Endothelial cell of hepatic sinusoid (primary cell): ENCODE data around the gene ZNF184.

Source experiments
- in situ Hi-C: cut with HindIII; loops from 2 replicates; pipeline ENCODE4 v1.10.0; 2017; ENCODE audit warnings: low sequenced_read_pairs

Gene ZNF184

DNA sequence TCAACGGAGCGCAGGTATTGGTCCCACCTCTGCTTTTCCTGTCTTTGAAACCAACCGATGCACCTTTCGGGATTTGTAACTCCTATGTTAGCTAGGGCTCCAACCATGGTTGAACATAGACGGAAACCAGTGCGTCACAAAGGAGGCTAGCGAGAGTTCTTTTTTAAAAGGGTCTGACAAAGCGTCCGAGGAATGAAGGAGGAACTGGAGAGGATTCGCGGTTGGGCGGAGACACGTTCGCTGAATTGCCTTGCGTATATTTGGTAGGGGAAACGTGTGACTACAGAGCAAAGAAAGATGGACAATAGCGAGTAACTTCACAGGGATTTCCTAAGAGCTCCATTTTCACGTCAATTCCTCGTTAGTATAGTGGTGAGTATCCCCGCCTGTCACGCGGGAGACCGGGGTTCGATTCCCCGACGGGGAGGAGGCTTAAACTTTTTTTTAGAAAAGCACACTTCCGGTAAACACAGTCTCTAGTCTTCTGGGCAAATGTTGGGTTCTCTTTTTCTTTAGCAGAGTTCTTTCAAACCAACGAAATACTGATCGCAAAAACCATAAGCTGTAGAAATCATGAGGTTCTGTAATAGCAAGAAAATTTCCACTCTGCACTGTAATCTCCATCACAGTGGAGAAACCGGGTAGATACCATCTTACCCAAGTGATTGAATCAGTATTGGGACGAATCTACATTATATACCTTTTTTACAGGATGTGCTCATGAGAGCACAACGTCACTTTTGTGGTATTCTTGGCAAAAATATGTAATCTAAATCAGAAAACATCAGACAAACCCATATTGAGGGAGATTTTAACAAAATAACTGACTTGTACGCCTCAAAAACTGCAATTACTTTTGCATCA lies 6.6 kb upstream of the ZNF184 start:
- in situ Hi-C loops = no loop called here

GRCh38 chr6:27478706-27479318 lies 5.9 kb upstream of the ZNF184 start:
- in situ Hi-C loops = no loop called here

DNA sequence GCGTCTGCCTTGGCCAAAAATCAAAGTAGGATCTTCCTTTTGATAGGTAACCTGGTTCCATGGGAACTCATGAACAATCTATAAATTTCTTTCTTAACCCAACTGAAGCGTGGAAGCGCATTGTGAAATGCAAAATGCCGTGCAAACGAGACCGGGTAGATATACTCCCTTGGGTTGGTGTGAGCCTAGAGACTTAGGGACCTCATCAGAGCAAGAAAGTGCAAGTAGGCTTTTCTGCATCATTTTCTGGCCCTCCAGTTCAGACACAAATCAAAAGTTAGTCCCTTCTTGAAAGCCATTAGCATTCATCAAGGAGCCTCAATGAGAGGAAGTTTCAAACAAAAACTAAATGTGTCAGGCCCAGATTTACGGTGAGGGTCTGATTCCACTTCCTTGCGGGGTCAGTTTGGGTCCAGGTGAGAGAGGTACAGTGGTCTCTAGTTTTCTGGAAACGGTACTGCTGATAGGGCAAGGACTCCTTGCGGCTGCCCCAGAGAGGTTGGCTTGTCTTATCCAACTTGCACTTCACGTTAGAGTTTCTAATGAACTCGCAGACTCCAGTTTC lies 5.3 kb upstream of the ZNF184 start:
- in situ Hi-C loops = no loop called here

DNA sequence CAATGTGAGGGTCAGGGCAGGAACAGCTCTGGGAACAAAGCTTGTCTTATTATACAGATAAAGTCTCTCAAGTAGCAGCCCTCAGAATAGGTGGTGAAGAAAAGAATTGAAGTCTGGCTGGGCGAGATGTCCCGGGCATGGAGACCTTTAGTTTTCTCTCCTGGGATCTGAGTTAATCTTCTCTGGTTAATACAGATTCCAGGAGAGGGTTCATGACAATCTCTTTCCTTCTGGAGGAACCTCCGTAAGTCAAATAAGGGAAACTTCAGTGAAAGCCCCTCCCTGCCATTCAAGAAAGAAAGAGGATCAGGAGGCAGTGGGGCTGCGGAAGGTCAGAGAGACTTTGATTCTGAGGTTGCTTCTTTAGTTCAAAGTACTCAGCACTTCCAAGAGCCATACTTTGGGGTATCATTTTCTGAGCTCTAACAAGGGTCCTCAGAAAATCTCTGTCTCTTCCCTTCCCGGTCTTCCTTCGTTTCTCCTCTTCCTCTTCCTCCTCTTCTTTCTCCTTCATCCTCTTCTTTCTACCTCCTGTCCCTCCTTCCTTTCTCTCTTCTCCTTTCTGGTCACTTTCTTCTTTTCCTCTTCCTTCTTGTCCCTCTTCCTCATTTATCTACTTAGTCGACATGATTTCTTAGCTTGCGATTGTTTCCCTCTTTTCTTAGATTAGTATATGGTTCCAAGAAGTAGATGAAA lies 4.6 kb upstream of the ZNF184 start:
- in situ Hi-C loops = no loop called here

DNA sequence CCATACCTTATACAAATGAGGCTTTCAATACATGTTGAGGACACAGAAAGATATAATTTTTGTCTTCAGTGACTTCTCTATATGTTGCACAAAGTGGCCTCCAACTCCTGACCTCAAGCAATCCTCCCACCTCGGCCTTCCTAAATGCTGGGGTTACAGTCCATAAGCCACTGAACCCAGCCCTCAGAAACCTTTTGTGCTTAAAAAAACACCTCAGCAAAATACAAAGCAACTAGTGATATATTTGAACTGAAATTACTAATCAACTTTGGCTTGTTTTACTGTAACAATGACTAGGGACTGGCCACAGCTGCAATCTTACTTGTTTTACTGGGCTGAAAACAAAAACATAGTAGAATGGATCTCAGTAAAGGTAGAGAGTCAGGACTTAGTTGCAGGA lies 3.2 kb upstream of the ZNF184 start:
- in situ Hi-C loops = no loop called here

GRCh38 chr6:27474672-27475071 lies 1.8 kb upstream of the ZNF184 start:
- in situ Hi-C loops = no loop called here

DNA sequence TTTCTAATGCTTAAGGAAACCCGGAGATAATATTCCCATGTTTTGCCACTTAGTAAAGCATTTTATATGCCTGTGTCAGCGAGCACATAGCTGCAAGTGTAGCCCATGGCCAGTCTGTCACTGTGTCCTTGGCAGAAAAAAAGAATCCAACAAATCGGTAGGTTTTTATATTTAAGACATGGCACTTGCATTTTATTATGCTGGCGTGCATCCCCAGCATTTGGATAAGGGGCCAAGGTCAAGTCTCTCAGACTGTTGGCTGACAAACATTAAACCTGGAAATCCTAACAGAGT lies 1.2 kb upstream of the ZNF184 start:
- in situ Hi-C loops = no loop called here

- in situ Hi-C loops = no loop called here
Measured at GRCh38 chr6:27472182-27472616, 706 bp downstream of the ZNF184 start.

DNA sequence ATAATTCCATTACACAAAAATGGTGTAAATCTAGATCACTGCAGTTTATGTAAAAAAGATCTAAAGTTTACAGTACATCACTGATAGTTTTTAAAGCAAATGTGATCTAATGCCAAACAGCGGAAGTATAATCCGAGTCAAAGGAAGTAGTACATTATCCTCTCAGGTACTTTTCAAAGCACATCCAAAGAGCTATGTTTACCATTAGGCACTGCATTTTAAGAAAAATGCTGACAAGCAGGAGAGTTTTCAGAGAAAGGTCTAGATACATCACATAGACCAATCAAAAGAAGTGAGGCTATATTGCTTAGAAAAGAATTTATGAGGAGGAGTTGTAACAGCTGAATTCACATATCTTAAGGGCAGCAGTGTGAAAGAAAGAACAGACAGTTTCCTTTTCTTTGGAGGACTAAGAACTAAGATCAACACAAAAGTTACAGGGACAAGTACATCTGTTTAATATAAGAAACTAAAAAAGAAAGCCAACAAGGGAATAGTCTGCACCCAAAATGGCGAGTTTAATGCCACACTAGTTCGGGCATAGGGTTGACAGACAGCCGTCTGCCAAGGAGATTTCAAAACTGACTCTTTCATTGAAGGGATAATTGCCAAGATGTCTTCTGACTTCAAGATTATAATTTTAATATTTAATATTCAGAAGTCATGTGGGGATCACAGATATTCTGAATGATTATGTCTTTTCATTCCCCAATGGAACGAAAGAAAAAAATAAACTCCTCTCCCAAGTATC lies 1.4 kb downstream of the ZNF184 start:
- in situ Hi-C loops = no loop called here

DNA sequence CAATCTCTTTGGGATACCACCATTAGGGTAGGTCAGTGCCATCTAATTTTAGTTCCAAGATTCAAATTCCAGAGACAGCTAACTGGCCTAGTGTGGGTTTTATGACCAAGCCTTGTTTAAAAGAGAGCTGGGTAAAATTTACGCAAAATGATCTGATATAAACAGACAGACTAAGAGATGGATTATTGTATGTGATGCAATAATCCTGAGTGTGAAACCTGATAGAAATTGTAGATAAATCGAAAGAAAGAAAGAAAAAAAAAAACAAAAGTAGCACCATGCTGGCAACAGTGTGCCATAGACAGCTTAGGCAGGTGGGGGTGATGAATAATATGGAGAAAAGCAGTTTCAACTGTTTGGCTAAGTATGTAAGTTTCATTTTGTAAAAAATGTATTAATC lies 2.9 kb downstream of the ZNF184 start:
- in situ Hi-C loops = no loop called here

- in situ Hi-C loops = no loop called here
Measured at GRCh38 chr6:27468334-27468733, 4.6 kb downstream of the ZNF184 start.

DNA sequence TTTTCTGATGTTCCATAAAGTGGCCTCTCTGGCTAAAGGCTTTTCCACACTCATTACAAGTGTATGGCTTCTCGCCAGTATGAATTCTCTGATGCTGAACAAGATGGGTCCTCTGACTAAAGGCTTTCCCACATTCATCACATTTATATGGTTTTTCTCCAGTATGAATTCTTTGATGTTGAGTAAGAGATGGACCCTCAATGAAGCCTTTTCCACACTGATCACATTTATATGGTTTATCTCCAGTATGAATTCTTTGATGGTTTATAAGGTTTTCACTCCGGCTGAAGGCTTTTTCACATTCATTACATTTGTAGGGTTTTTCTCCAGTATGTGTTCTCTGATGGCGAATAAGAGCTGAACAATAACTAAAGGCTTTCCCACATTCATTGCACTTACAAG lies 20.4 kb downstream of the ZNF184 start:
- in situ Hi-C loops = no loop called here

- in situ Hi-C loops = no loop called here
Measured at GRCh38 chr6:27451660-27452390, 21.1 kb downstream of the ZNF184 start.

DNA sequence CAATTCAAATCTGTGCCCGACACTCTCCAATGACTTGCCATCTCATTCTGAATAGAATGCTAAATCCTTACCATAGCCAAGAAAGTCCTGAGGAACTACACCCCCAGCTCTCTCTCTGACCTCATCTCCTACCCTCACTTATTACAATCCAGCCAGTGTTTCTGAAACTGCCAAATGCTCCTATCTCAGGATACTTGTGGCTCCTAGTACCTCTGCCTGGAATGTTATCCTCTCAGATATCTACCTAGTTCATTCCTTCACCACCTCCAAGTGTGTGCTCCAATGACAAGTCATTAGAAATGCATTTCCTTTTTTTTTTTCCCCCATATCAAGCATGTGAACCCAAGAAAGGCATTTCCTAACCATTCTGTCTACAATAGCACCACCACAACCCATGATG lies 24.4 kb downstream of the ZNF184 start:
- in situ Hi-C loops = no loop called here

GRCh38 chr6:27442932-27443331 lies 30.0 kb downstream of the ZNF184 start:
- in situ Hi-C loops = no loop called here

DNA sequence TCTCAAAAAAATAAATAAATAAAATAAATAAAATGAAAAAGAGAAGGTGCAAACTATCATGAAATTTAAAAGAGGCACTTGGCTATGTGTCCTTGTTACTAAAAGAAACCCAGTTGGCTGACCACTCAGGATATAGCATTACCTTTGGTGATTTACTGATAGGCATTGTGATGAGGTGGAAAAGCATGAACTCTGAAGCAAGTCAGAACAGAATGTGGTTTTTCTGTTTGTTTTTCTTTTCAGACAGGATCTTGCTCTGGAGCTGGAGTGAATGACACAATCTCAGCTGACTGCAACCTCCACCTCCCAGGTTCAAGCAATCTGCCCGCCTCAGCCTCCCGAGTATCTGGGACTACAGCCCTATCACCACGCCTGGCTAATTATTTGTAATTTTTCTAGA lies 31.9 kb downstream of the ZNF184 start:
- in situ Hi-C loops = no loop called here

DNA sequence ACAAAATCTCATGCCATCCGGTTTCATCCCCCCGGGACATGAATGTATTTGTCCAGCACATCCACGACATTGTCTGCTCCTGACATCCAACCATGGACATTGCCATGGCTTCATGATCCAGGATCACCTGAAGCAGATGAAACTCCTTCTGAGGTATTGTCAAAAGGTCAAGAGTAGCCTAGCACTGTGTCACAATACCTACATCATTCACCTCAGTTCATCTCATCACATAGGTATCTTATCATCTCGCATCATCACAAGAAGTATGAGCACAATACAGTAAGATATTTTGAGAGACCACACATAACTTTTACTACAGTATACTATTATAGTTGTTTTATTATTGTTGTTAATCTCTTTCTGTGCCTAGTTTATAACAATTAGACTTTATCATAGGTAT lies 33.5 kb downstream of the ZNF184 start:
- in situ Hi-C loops = no loop called here

GRCh38 chr6:27433714-27434113 lies 39.2 kb downstream of the ZNF184 start:
- in situ Hi-C loops = no loop called here

GRCh38 chr6:27428966-27429365 lies 43.9 kb downstream of the ZNF184 start:
- in situ Hi-C loops = no loop called here

DNA sequence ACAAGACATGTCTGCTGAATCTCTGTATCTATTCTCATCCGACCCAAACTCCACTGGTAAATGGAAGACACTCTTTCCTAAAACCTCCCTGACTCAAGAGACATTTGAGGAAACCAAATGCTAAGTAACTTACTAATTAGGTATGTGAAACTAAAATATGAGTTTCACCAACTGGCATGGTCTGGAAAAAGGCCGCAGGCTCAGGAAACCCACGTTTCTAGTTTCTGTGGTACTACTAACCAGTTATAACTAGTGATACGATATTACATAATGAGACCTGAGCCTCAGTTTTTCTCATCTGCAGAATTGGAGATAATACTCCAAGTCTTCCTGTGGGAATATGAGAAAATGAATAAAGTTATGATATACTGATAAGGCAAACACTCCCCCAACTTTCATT lies 44.4 kb downstream of the ZNF184 start:
- in situ Hi-C loops = no loop called here
